ENCODE measurements around the gene PIP4K2B. TPM values are rescaled to one million over a fixed set of nuclear protein-coding genes. Genes with fewer than 3 reads are reported as not detected.

Gene PIP4K2B
- total and polyA plus RNA-seq, 9 of the 15 experiments (the other 6 are each of a cell fraction or from before 2014, with no cell fraction given): 3.7 to 29.9 (median 23.0) TPM

- TF ChIP-seq, protein P1, sequence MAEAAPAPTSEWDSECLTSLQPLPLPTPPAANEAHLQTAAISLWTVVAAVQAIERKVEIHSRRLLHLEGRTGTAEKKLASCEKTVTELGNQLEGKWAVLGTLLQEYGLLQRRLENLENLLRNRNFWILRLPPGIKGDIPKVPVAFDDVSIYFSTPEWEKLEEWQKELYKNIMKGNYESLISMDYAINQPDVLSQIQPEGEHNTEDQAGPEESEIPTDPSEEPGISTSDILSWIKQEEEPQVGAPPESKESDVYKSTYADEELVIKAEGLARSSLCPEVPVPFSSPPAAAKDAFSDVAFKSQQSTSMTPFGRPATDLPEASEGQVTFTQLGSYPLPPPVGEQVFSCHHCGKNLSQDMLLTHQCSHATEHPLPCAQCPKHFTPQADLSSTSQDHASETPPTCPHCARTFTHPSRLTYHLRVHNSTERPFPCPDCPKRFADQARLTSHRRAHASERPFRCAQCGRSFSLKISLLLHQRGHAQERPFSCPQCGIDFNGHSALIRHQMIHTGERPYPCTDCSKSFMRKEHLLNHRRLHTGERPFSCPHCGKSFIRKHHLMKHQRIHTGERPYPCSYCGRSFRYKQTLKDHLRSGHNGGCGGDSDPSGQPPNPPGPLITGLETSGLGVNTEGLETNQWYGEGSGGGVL (CRISPR knock-in tag; IDR thresholded peaks at IDR 0.05): no peak
- TF ChIP-seq CUX1 (CRISPR knock-in tag; IDR thresholded peaks at IDR 0.05) (no peak), POLR2AphosphoS2 (IDR thresholded peaks at IDR 0.05; ENCODE audit: low read length) (0 out of 2 replicates have a peak, but pooled peaks have one; percentile 47), ZNF197 (CRISPR knock-in tag; IDR thresholded peaks at IDR 0.05; ENCODE audit: low read depth) (no peak), ZNF174 (CRISPR knock-in tag; IDR thresholded peaks at IDR 0.05) (no peak), PML (IDR thresholded peaks at IDR 0.05; ENCODE audit: low read length) (no peak), ZNF586 (CRISPR knock-in tag; conservative IDR thresholded peaks at IDR 0.05) (no peak), TGIF2 (CRISPR knock-in tag; IDR thresholded peaks at IDR 0.05) (no peak), CTCFL (IDR thresholded peaks at IDR 0.05; ENCODE audit: borderline replicate concordance, insufficient read depth, low read depth, low read length, poor library complexity, severe bottlenecking) (peak; percentile 99), HMG20B (CRISPR knock-in tag; IDR thresholded peaks at IDR 0.05) (no peak), ZNF165 (CRISPR knock-in tag; IDR thresholded peaks at IDR 0.05; ENCODE audit: borderline replicate concordance) (no peak), KLF16 (IDR thresholded peaks at IDR 0.05) (no peak), ERF (CRISPR knock-in tag; IDR thresholded peaks at IDR 0.05) (peak; percentile 77; the same call in 1 of the 2 replicates), ZC3H11A (IDR thresholded peaks at IDR 0.05; ENCODE audit: low read depth, low read length) (no peak), TRIM28 (IDR thresholded peaks at IDR 0.05) (peak; percentile 43; the same call in 1 of the 2 replicates), ZNF444 (CRISPR knock-in tag; IDR thresholded peaks at IDR 0.05) (no peak), GABPA (tag; conservative IDR thresholded peaks at IDR 0.05; ENCODE audit: low read depth) (peak; percentile 78), DNMT1 (IDR thresholded peaks at IDR 0.05) (no peak), ZNF282 (CRISPR knock-in tag; IDR thresholded peaks at IDR 0.05) (no peak)
- TF ChIP-seq, protein P2, sequence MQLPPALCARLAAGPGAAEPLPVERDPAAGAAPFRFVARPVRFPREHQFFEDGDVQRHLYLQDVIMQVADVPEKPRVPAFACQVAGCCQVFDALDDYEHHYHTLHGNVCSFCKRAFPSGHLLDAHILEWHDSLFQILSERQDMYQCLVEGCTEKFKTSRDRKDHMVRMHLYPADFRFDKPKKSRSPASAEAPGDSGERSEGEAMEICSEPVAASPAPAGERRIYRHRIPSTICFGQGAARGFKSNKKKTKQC (CRISPR knock-in tag; IDR thresholded peaks at IDR 0.05): no peak
Observed at GRCh38 chr17:38729886-38730525, 69.3 kb downstream of the PIP4K2B start, which contains the start of gene CISD3 (continued).
